ENCODE measurements around the gene POLK.
A peak's percentile ranks its signal among the peaks of the same experiment; 100 is the strongest.

POLK gene

GRCh38 chr5:75612226-75612569 is 100.5 kb downstream of the POLK start:
- H2AK5ac ChIP-seq (ENCODE audit: low read length): no peak overlapping the region
- no peak overlapping the region for H2BK120ac ChIP-seq (ENCODE audit: insufficient read depth, low read length, poor library complexity)
- H3K9ac ChIP-seq (ENCODE audit: low read length): no peak overlapping the region
- no peak overlapping the region for H3K23ac ChIP-seq (ENCODE audit: low read length)
- no peaks in the 10 kb centered on the region for H3K27me3 ChIP-seq (ENCODE audit: insufficient read depth, low read length)
- no peak overlapping the region for H2BK12ac ChIP-seq (ENCODE audit: low read length)
- H3K14ac ChIP-seq (ENCODE audit: low read length): no peak overlapping the region
- no peak overlapping the region for H3K4me3 ChIP-seq (ENCODE audit: low read depth, low read length)
- no CpG with 5 or more reads among the region's 12 CpGs for WGBS (ENCODE audit: extremely low coverage, insufficient coverage, insufficient read length)
- no peaks in the 10 kb centered on the region for H3K36me3 ChIP-seq (ENCODE audit: control insufficient read depth in 1 of 2, insufficient read depth in 2 of 2, low read length in 2 of 2)
- H3K4me2 ChIP-seq (ENCODE audit: low read length): peak overlapping the region; percentile 85
- H3K18ac ChIP-seq (ENCODE audit: low read length): no peak overlapping the region
- peaks cover 8% of the 10 kb centered on the region in 2 experiments for H3K4me1 ChIP-seq (ENCODE audit: control insufficient read depth in 1 of 2, insufficient read depth in 2 of 2, low read length in 2 of 2)
- no peak for DNase-seq
- H3K4ac ChIP-seq (ENCODE audit: low read depth, low read length): no peak overlapping the region
- peaks cover 7% of the 10 kb centered on the region for H3K79me1 ChIP-seq (ENCODE audit: low read length)
- no peak overlapping the region for H2AFZ ChIP-seq (ENCODE audit: insufficient read depth, low read length, poor library complexity)
- peaks cover 2% of the 10 kb centered on the region for H3K79me2 ChIP-seq (ENCODE audit: control insufficient read depth, insufficient read depth, low read length, poor library complexity)
- H2BK5ac ChIP-seq (ENCODE audit: low read depth, low read length, poor library complexity): no peak overlapping the region
- no peak overlapping the region for H3K27ac ChIP-seq (ENCODE audit: low read depth, low read length)
- H3K9me3 ChIP-seq (ENCODE audit: insufficient read depth, low read depth, low read length): no peaks in the 10 kb centered on the region
- H4K8ac ChIP-seq (ENCODE audit: low read depth, low read length): no peak overlapping the region
- H4K12ac ChIP-seq (ENCODE audit: low read depth, low read length): no peak overlapping the region
- no peak overlapping the region for H4K91ac ChIP-seq (ENCODE audit: low read depth, low read length)

- Histone ChIP-seq H4K8ac (ENCODE audit: low read depth, low read length) (no peak overlapping the region), H3K27ac (ENCODE audit: low read depth, low read length) (no peak overlapping the region), H4K12ac (ENCODE audit: low read depth, low read length) (no peak overlapping the region), H3K36me3 (ENCODE audit: control insufficient read depth in 1 of 2, insufficient read depth in 2 of 2, low read length in 2 of 2) (no peaks in the 10 kb centered on the region), H2AK5ac (ENCODE audit: low read length) (no peak overlapping the region), H3K23ac (ENCODE audit: low read length) (no peak overlapping the region), H3K9me3 (ENCODE audit: insufficient read depth, low read depth, low read length) (no peaks in the 10 kb centered on the region), H3K14ac (ENCODE audit: low read length) (no peak overlapping the region), H2BK120ac (ENCODE audit: insufficient read depth, low read length, poor library complexity) (no peak overlapping the region), H3K9ac (ENCODE audit: low read length) (no peak overlapping the region), H3K79me2 (ENCODE audit: control insufficient read depth, insufficient read depth, low read length, poor library complexity) (peaks cover 2% of the 10 kb centered on the region), H3K4me2 (ENCODE audit: low read length) (no peak overlapping the region), H3K79me1 (ENCODE audit: low read length) (peaks cover 7% of the 10 kb centered on the region), H3K27me3 (ENCODE audit: insufficient read depth, low read length) (no peaks in the 10 kb centered on the region), H4K91ac (ENCODE audit: low read depth, low read length) (no peak overlapping the region), H2AFZ (ENCODE audit: insufficient read depth, low read length, poor library complexity) (no peak overlapping the region), H2BK12ac (ENCODE audit: low read length) (no peak overlapping the region), H3K4me1 (ENCODE audit: control insufficient read depth in 1 of 2, insufficient read depth in 2 of 2, low read length in 2 of 2) (peaks cover 8% of the 10 kb centered on the region in 2 experiments), H2BK5ac (ENCODE audit: low read depth, low read length, poor library complexity) (no peak overlapping the region), H3K4ac (ENCODE audit: low read depth, low read length) (no peak overlapping the region), H3K4me3 (ENCODE audit: low read depth, low read length) (no peak overlapping the region), H3K18ac (ENCODE audit: low read length) (no peak overlapping the region)
- DNase-seq: no peak
- WGBS (ENCODE audit: extremely low coverage, insufficient coverage, insufficient read length): no CpG with 5 or more reads among the region's 3 CpGs
These were observed 101.2 kb downstream of the POLK start for GRCh38 chr5:75612901-75613300.

- no peaks in the 10 kb centered on the region for H3K36me3 ChIP-seq (ENCODE audit: control insufficient read depth in 1 of 2, insufficient read depth in 2 of 2, low read length in 2 of 2)
- H3K4ac ChIP-seq (ENCODE audit: low read depth, low read length): no peak overlapping the region
- no peak overlapping the region for H3K23ac ChIP-seq (ENCODE audit: low read length)
- H2BK12ac ChIP-seq (ENCODE audit: low read length): no peak overlapping the region
- no peak overlapping the region for H3K14ac ChIP-seq (ENCODE audit: low read length)
- H3K4me2 ChIP-seq (ENCODE audit: low read length): no peak overlapping the region
- H3K4me3 ChIP-seq (ENCODE audit: low read depth, low read length): no peak overlapping the region
- H4K8ac ChIP-seq (ENCODE audit: low read depth, low read length): no peak overlapping the region
- H2AFZ ChIP-seq (ENCODE audit: insufficient read depth, low read length, poor library complexity): no peak overlapping the region
- no peak overlapping the region for H3K18ac ChIP-seq (ENCODE audit: low read length)
- H3K4me1 ChIP-seq (ENCODE audit: control insufficient read depth in 1 of 2, insufficient read depth in 2 of 2, low read length in 2 of 2): peaks cover 8% of the 10 kb centered on the region in 2 experiments
- H3K79me1 ChIP-seq (ENCODE audit: low read length): peaks cover 7% of the 10 kb centered on the region
- no peak overlapping the region for H3K27ac ChIP-seq (ENCODE audit: low read depth, low read length)
- no peak overlapping the region for H2AK5ac ChIP-seq (ENCODE audit: low read length)
- H3K9me3 ChIP-seq (ENCODE audit: insufficient read depth, low read depth, low read length): no peaks in the 10 kb centered on the region
- no CpG with 5 or more reads among the region's 1 CpG for WGBS (ENCODE audit: extremely low coverage, insufficient coverage, insufficient read length)
- no peak overlapping the region for H3K9ac ChIP-seq (ENCODE audit: low read length)
- H4K12ac ChIP-seq (ENCODE audit: low read depth, low read length): no peak overlapping the region
- H2BK120ac ChIP-seq (ENCODE audit: insufficient read depth, low read length, poor library complexity): no peak overlapping the region
- peaks cover 2% of the 10 kb centered on the region for H3K79me2 ChIP-seq (ENCODE audit: control insufficient read depth, insufficient read depth, low read length, poor library complexity)
- no peak for DNase-seq
- H2BK5ac ChIP-seq (ENCODE audit: low read depth, low read length, poor library complexity): no peak overlapping the region
- no peaks in the 10 kb centered on the region for H3K27me3 ChIP-seq (ENCODE audit: insufficient read depth, low read length)
- H4K91ac ChIP-seq (ENCODE audit: low read depth, low read length): no peak overlapping the region
These were observed 102.5 kb downstream of the POLK start for GRCh38 chr5:75614176-75614575.

- no peaks in the 10 kb centered on the region for H3K36me3 ChIP-seq (ENCODE audit: control insufficient read depth in 1 of 2, insufficient read depth in 2 of 2, low read length in 2 of 2)
- no peak for DNase-seq
- no peak overlapping the region for H4K91ac ChIP-seq (ENCODE audit: low read depth, low read length)
- H3K79me2 ChIP-seq (ENCODE audit: control insufficient read depth, insufficient read depth, low read length, poor library complexity): peaks cover 2% of the 10 kb centered on the region
- no peak overlapping the region for H2AFZ ChIP-seq (ENCODE audit: insufficient read depth, low read length, poor library complexity)
- no CpG with 5 or more reads among the region's 4 CpGs for WGBS (ENCODE audit: extremely low coverage, insufficient coverage, insufficient read length)
- no peaks in the 10 kb centered on the region for H3K9me3 ChIP-seq (ENCODE audit: insufficient read depth, low read depth, low read length)
- H2BK120ac ChIP-seq (ENCODE audit: insufficient read depth, low read length, poor library complexity): no peak overlapping the region
- H3K9ac ChIP-seq (ENCODE audit: low read length): no peak overlapping the region
- H2BK5ac ChIP-seq (ENCODE audit: low read depth, low read length, poor library complexity): no peak overlapping the region
- no peaks in the 10 kb centered on the region for H3K27me3 ChIP-seq (ENCODE audit: insufficient read depth, low read length)
- H3K4ac ChIP-seq (ENCODE audit: low read depth, low read length): no peak overlapping the region
- H4K8ac ChIP-seq (ENCODE audit: low read depth, low read length): no peak overlapping the region
- H4K12ac ChIP-seq (ENCODE audit: low read depth, low read length): no peak overlapping the region
- H3K4me1 ChIP-seq (ENCODE audit: control insufficient read depth in 1 of 2, insufficient read depth in 2 of 2, low read length in 2 of 2): peaks cover 4 to 5% of the 10 kb centered on the region in 2 experiments
- peaks cover 4% of the 10 kb centered on the region for H3K79me1 ChIP-seq (ENCODE audit: low read length)
- no peak overlapping the region for H3K4me2 ChIP-seq (ENCODE audit: low read length)
- no peak overlapping the region for H2BK12ac ChIP-seq (ENCODE audit: low read length)
- H3K14ac ChIP-seq (ENCODE audit: low read length): no peak overlapping the region
- no peak overlapping the region for H3K4me3 ChIP-seq (ENCODE audit: low read depth, low read length)
- no peak overlapping the region for H3K27ac ChIP-seq (ENCODE audit: low read depth, low read length)
- no peak overlapping the region for H3K23ac ChIP-seq (ENCODE audit: low read length)
- no peak overlapping the region for H3K18ac ChIP-seq (ENCODE audit: low read length)
- no peak overlapping the region for H2AK5ac ChIP-seq (ENCODE audit: low read length)
These were observed 104.7 kb downstream of the POLK start for GRCh38 chr5:75616371-75616881.

All from trophoblast cell (in vitro differentiated cells and primary cell).